HG03108 (cell line): Measurements from ENCODE around the gene TSC22D4.

Experiments used
- ATAC-seq: cut with Tn5 transposase; IDR thresholded peaks from one replicate; pipeline ENCODE4 v1.9.1; 2021; ENCODE audit warnings: moderate library complexity; ENCODE audit not compliant: unreplicated experiment

Gene TSC22D4

GRCh38 chr7:100430493-100431285, 48.3 kb downstream of the TSC22D4 start:
- no peak for ATAC-seq

- peak; percentile 35 for ATAC-seq
Measured at GRCh38 chr7:100429637-100430492, 49.1 kb downstream of the TSC22D4 start, which contains the start of gene MEPCE. Gene MEPCE (plus strand): TSS chr7:100429831. CDS start chr7:100430019, 188 bp downstream.

GRCh38 chr7:100428967-100429636, 49.9 kb downstream of the TSC22D4 start:
- peak; percentile 43 for ATAC-seq

GRCh38 chr7:100428199-100428966, 50.6 kb downstream of the TSC22D4 start, which contains the start of gene ZCWPW1:
Gene ZCWPW1 (minus strand): TSS chr7:100428703. CDS start chr7:100420649, 8,054 bp downstream.
- ATAC-seq = peak; percentile 37

GRCh38 chr7:100427762-100428198, 51.2 kb downstream of the TSC22D4 start:
- no peak for ATAC-seq

GRCh38 chr7:100426516-100426915, 52.5 kb downstream of the TSC22D4 start:
- no peak for ATAC-seq

GRCh38 chr7:100425347-100425746, 53.7 kb downstream of the TSC22D4 start:
- no peak for ATAC-seq

GRCh38 chr7:100423315-100423714, 55.7 kb downstream of the TSC22D4 start:
- ATAC-seq = no peak

GRCh38 chr7:100419660-100420226, 59.3 kb downstream of the TSC22D4 start:
- no peak for ATAC-seq

GRCh38 chr7:100418930-100419659, 59.9 kb downstream of the TSC22D4 start:
- ATAC-seq = no peak
